IMR-90 (cell line): ENCODE results near the gene UTP4. TPM values are rescaled to one million over a fixed set of nuclear protein-coding genes. Genes with fewer than 3 reads are reported as not detected.

Source experiments
- ATAC-seq: fragments of 200-7000 bp; cut with Tn5 transposase; 2 replicates; pipeline ENCODE4 v1.9.1; 2020; ENCODE audit warnings: low read depth, mild to moderate bottlenecking, moderate library complexity
- BruUV-seq: library from RNA; stranded (reverse); fragments of 400-500 nt; replicated peaks from 2 replicates; lab custom pipeline; 2021; lab: Mats Ljungman, UMichigan
- CTCF ChIA-PET: fragments of 300-600 bp; formaldehyde crosslinking; extraction: SDS; loops from one replicate; lab custom pipeline; 2021; ENCODE audit warnings: antibody characterized with exemption; lab: Yijun Ruan, JAX
- POLR2A ChIA-PET: fragments of 300-600 bp; sonication (Branson Sonifier 250); formaldehyde crosslinking; loops from one replicate; lab custom pipeline; 2022; ENCODE audit warnings: antibody characterized with exemption; ENCODE audit not compliant: unreplicated experiment; lab: Charles Lee
- DNase-seq: peaks from one replicate; pipeline ENCODE4 v3.0.0; 2013
- H2AFZ ChIP-seq: replicated peaks from 2 replicates; pipeline ENCODE3; 2013; ENCODE audit warnings: low read length, mild to moderate bottlenecking; ENCODE audit not compliant: poor library complexity
- H2AK5ac ChIP-seq: 2 replicates; pipeline ENCODE4 v1.6.1; 2013; ENCODE audit warnings: low read depth, low read length, inconsistent platforms
- H2AK9ac ChIP-seq: replicated peaks from 2 replicates; pipeline ENCODE3; 2013; ENCODE audit warnings: mild to moderate bottlenecking, low read depth, low read length, moderate library complexity; ENCODE audit not compliant: poor library complexity
- H2BK120ac ChIP-seq: 2 replicates; pipeline ENCODE4 v1.6.1; 2013; ENCODE audit warnings: low read depth, low read length, inconsistent platforms
- H2BK15ac ChIP-seq: 3 replicates; pipeline ENCODE4 v1.6.1; 2013; ENCODE audit warnings: low read depth, low read length, inconsistent platforms
- H2BK20ac ChIP-seq: 2 replicates; pipeline ENCODE4 v1.6.1; 2013; ENCODE audit warnings: low read depth, mild to moderate bottlenecking, inconsistent platforms, low read length, moderate library complexity
- H2BK5ac ChIP-seq: 2 replicates; pipeline ENCODE4 v1.6.1; 2013; ENCODE audit warnings: mild to moderate bottlenecking, low read depth, low read length, inconsistent platforms; ENCODE audit not compliant: poor library complexity, severe bottlenecking
- H3K14ac ChIP-seq: replicated peaks from 2 replicates; pipeline ENCODE4 v1.6.1; 2013; ENCODE audit warnings: low read depth, low read length, inconsistent platforms
- H3K18ac ChIP-seq: 2 replicates; pipeline ENCODE4 v1.6.1; 2013; ENCODE audit warnings: low read depth, low read length, control low read depth
- H3K23ac ChIP-seq: 2 replicates; pipeline ENCODE4 v1.6.1; 2013; ENCODE audit warnings: low read depth, low read length, inconsistent platforms
- H3K27ac ChIP-seq: 2 replicates; pipeline ENCODE4 v1.5.1; 2013; ENCODE audit warnings: mild to moderate bottlenecking, control low read depth, low read length; ENCODE audit not compliant: insufficient read depth
- H3K27me3 ChIP-seq: 2 replicates; pipeline ENCODE4 v1.6.1; 2013; ENCODE audit warnings: low read length; ENCODE audit not compliant: control insufficient read depth, insufficient read depth
- H3K36me3 ChIP-seq: 2 replicates; pipeline ENCODE4 v1.6.1; 2013; ENCODE audit warnings: low read length, mixed read lengths; ENCODE audit not compliant: control insufficient read depth, insufficient read depth
- H3K4ac ChIP-seq: 2 replicates; pipeline ENCODE4 v1.6.1; 2013; ENCODE audit warnings: low read depth, low read length, inconsistent platforms
- H3K4me1 ChIP-seq: 2 replicates; pipeline ENCODE4 v1.6.1; 2013; ENCODE audit warnings: low read length, mixed read lengths; ENCODE audit not compliant: control insufficient read depth, insufficient read depth
- H3K4me2 ChIP-seq: 2 replicates; pipeline ENCODE4 v1.6.1; 2013; ENCODE audit warnings: low read depth, mild to moderate bottlenecking, control low read depth, low read length, moderate library complexity
- H3K4me3 ChIP-seq: 2 replicates; pipeline ENCODE4 v1.5.1; 2013; ENCODE audit warnings: low read depth, mild to moderate bottlenecking, control low read depth, low read length, moderate library complexity; ENCODE audit not compliant: insufficient read depth
- H3K56ac ChIP-seq: 2 replicates; pipeline ENCODE4 v1.6.1; 2013; ENCODE audit warnings: low read length, inconsistent platforms; ENCODE audit not compliant: insufficient read depth; ENCODE audit errors: extremely low read depth
- H3K79me1 ChIP-seq, 2 experiments: 2 replicates each; pipeline ENCODE4 v1.6.1; 2013; ENCODE audit warnings: low read length in 2 of 2, inconsistent platforms in 1 of 2, low read depth in 1 of 2
- H3K9ac ChIP-seq: 2 replicates; pipeline ENCODE4 v1.6.1; 2013; ENCODE audit warnings: low read depth, low read length, control low read depth
- H3K9me1 ChIP-seq: 2 replicates; pipeline ENCODE4 v1.6.1; 2013; ENCODE audit warnings: low read length, inconsistent platforms; ENCODE audit not compliant: insufficient read depth
- H3K9me3 ChIP-seq: 2 replicates; pipeline ENCODE4 v1.6.1; 2013; ENCODE audit warnings: low read length; ENCODE audit not compliant: control insufficient read depth, insufficient read depth
- H4K20me1 ChIP-seq: 2 replicates; pipeline ENCODE4 v1.6.1; 2013; ENCODE audit warnings: low read length, inconsistent platforms; ENCODE audit not compliant: insufficient read depth
- H4K5ac ChIP-seq: 2 replicates; pipeline ENCODE4 v1.6.1; 2013; ENCODE audit warnings: mild to moderate bottlenecking, low read depth, low read length, control low read depth
- H4K8ac ChIP-seq, 2 experiments: 2 replicates each; pipeline ENCODE4 v1.6.1; 2013; ENCODE audit warnings: low read depth in 2 of 2, low read length in 2 of 2, control low read depth in 1 of 2, inconsistent platforms in 1 of 2
- H4K91ac ChIP-seq: 2 replicates; pipeline ENCODE4 v1.6.1; 2013; ENCODE audit warnings: low read depth, low read length, inconsistent platforms; ENCODE audit not compliant: insufficient read depth
- BHLHE40 ChIP-seq: fragments of 150-350 bp; IDR thresholded peaks from 2 replicates; pipeline ENCODE4 v1.6.1; 2016; ENCODE audit warnings: mild to moderate bottlenecking, low read depth, low read length
- CEBPB ChIP-seq: IDR thresholded peaks from 2 replicates; pipeline ENCODE4 v1.6.1; 2012; ENCODE audit warnings: low read depth, low read length, improper control_type of control experiment
- CHD1 ChIP-seq: IDR thresholded peaks from 2 replicates; pipeline ENCODE4 v1.6.1; 2012; ENCODE audit warnings: low read depth, low read length, improper control_type of control experiment
- CTCF ChIP-seq: conservative IDR thresholded peaks from 2 replicates; pipeline ENCODE4 v1.5.1; 2012; ENCODE audit warnings: mild to moderate bottlenecking, low read depth, low read length, improper control_type of control experiment
- ELK1 ChIP-seq: fragments of 150-350 bp; IDR thresholded peaks from 2 replicates; pipeline ENCODE4 v1.6.1; 2016; ENCODE audit warnings: low read depth, mild to moderate bottlenecking, low read length, moderate library complexity, borderline replicate concordance
- FOS ChIP-seq: fragments of 150-350 bp; IDR thresholded peaks from 2 replicates; pipeline ENCODE4 v1.6.1; 2016; ENCODE audit warnings: low read depth, low read length
- MAFK ChIP-seq: IDR thresholded peaks from 2 replicates; pipeline ENCODE4 v1.6.1; 2012; ENCODE audit warnings: low read depth, low read length, improper control_type of control experiment
- MAZ ChIP-seq: IDR thresholded peaks from 2 replicates; pipeline ENCODE4 v1.6.1; 2012; ENCODE audit warnings: low read depth, mild to moderate bottlenecking, low read length, improper control_type of control experiment, moderate library complexity, borderline replicate concordance
- MXI1 ChIP-seq: IDR thresholded peaks from 2 replicates; pipeline ENCODE4 v1.6.1; 2012; ENCODE audit warnings: low read depth, mild to moderate bottlenecking, low read length, moderate library complexity, borderline replicate concordance
- NFE2L2 ChIP-seq: fragments of 150-350 bp; IDR thresholded peaks from 2 replicates; pipeline ENCODE4 v1.6.1; 2016; ENCODE audit warnings: low read depth, mild to moderate bottlenecking, low read length
- POLR2A ChIP-seq: IDR thresholded peaks from 2 replicates; pipeline ENCODE4 v1.6.1; 2012; ENCODE audit warnings: mild to moderate bottlenecking, low read depth, low read length
- RAD21 ChIP-seq: IDR thresholded peaks from 2 replicates; pipeline ENCODE4 v1.6.1; 2012; ENCODE audit warnings: low read length, improper control_type of control experiment
- RCOR1 ChIP-seq: IDR thresholded peaks from 2 replicates; pipeline ENCODE4 v1.6.1; 2012; ENCODE audit warnings: mild to moderate bottlenecking, low read length, improper control_type of control experiment; ENCODE audit not compliant: insufficient replicate concordance
- RFX5 ChIP-seq: IDR thresholded peaks from 2 replicates; pipeline ENCODE4 v1.8.0; 2012; ENCODE audit warnings: low read depth, mild to moderate bottlenecking, low read length, moderate library complexity
- SMC3 ChIP-seq: fragments of 150-350 bp; IDR thresholded peaks from 2 replicates; pipeline ENCODE4 v1.6.1; 2016; ENCODE audit warnings: low read depth, mild to moderate bottlenecking, antibody characterized with exemption, low read length, moderate library complexity
- USF2 ChIP-seq: fragments of 150-350 bp; IDR thresholded peaks from 2 replicates; pipeline ENCODE4 v1.6.1; 2017; ENCODE audit warnings: mild to moderate bottlenecking, antibody characterized with exemption, low read length, low read depth
- WGBS, 2 experiments: methylation state at CpG; one replicate each; pipeline versions ENCODE4 v1.1.5 to v1.1.7; 2013; ENCODE audit warnings: missing lambda C conversion rate in 2 of 2; ENCODE audit not compliant: insufficient read length in 1 of 2; ENCODE audit errors: extremely low coverage in 2 of 2; 5-methylcytosine and 5-hydroxymethylcytosine counted together
- dilution Hi-C: fragments of 300-500 bp; cut with HindIII; formaldehyde crosslinking; loops from one replicate; pipeline ENCODE4 v1.14.3; 2018; ENCODE audit warnings: low sequenced_read_pairs; ENCODE audit not compliant: unreplicated experiment
- in situ Hi-C: fragments of 300-500 bp; cut with MboI; formaldehyde crosslinking; loops from 3 replicates; pipeline ENCODE4 v1.14.3; 2019; ENCODE audit warnings: low sequenced_read_pairs, inconsistent platforms, mixed read lengths
- intact Hi-C: fragments of 100-400 bp; cut with micrococcal nuclease; formaldehyde crosslinking; loops from 2 replicates; pipeline ENCODE4 v1.10.0; 2022
- polyA plus RNA-seq, 3 experiments: library from polyadenylated mRNA; depleted of rRNA; stranded (reverse); fragments of >200 nt; gene quantifications; 2 replicates each; pipeline ENCODE4 v1.2.3, GENCODE V29; 2012; ENCODE audit warnings: low replicate concordance in 1 of 3
- total RNA-seq: library from RNA; depleted of rRNA; stranded (reverse); fragments of >200 nt; gene quantifications from 2 replicates; pipeline ENCODE4 v1.2.3, GENCODE V29; 2012

Gene UTP4
- total and polyA plus RNA-seq, 2 of the 4 experiments (the other 2 are of a cell fraction), result 32.1 to 61.8 TPM

GRCh38 chr16:69095193-69095592 is 37.3 kb upstream of the UTP4 start:
- Histone ChIP-seq H3K23ac (no peak overlapping the region), H3K4me1 (no peaks in the 10 kb centered on the region), H2AFZ (no peak overlapping the region), H2BK15ac (no peak overlapping the region), H2BK20ac (no peak overlapping the region), H2AK5ac (no peak overlapping the region), H3K36me3 (no peaks in the 10 kb centered on the region), H3K4me3 (no peak overlapping the region), H4K20me1 (no peaks in the 10 kb centered on the region), H3K4me2 (no peak overlapping the region), H4K8ac (no peak overlapping the region), H3K18ac (no peak overlapping the region), H4K5ac (no peak overlapping the region), H3K9me1 (no peaks in the 10 kb centered on the region; the same call in 1 of the 2 replicates), H2BK5ac (no peak overlapping the region), H3K4ac (no peak overlapping the region), H2AK9ac (no peak overlapping the region), H3K9ac (no peak overlapping the region), H3K56ac (no peak overlapping the region), H3K79me1 (no peaks in the 10 kb centered on the region), H4K91ac (no peak overlapping the region), H3K27ac (no peak overlapping the region), H2BK120ac (no peak overlapping the region), H3K14ac (no peak overlapping the region), H3K9me3 (no peaks in the 10 kb centered on the region), H3K27me3 (no peaks in the 10 kb centered on the region)
- TF ChIP-seq CHD1, result no peak
- TF ChIP-seq MXI1, result no peak
- no peak for TF ChIP-seq POLR2A
- TF ChIP-seq MAZ, result no peak
- TF ChIP-seq RAD21, result no peak
- no peak for TF ChIP-seq CEBPB
- TF ChIP-seq RFX5, result no peak
- no peak for TF ChIP-seq SMC3
- no peak for TF ChIP-seq USF2
- TF ChIP-seq MAFK, result no peak
- TF ChIP-seq BHLHE40, result no peak
- no peak for TF ChIP-seq ELK1
- no peak for TF ChIP-seq FOS
- no peak for TF ChIP-seq NFE2L2
- TF ChIP-seq CTCF, result no peak
- no peak for TF ChIP-seq RCOR1
- ChIA-PET POLR2A (no interaction called here), CTCF (no interaction called here)
- ATAC-seq (no peak), DNase-seq (no peak)
- in situ Hi-C loops, result no loop called here
- no TSS peak for BruUV-seq
- intact Hi-C loops, result no loop called here
- 94% methylated on average over 4 of the region's 6 CpGs; no CpG with 5 or more reads in 1 of the 2 experiments for WGBS, 2 experiments
- dilution Hi-C loops, result no loop called here
